ENCODE measurements around the gene CSTPP1.

The CSTPP1 gene

DNA sequence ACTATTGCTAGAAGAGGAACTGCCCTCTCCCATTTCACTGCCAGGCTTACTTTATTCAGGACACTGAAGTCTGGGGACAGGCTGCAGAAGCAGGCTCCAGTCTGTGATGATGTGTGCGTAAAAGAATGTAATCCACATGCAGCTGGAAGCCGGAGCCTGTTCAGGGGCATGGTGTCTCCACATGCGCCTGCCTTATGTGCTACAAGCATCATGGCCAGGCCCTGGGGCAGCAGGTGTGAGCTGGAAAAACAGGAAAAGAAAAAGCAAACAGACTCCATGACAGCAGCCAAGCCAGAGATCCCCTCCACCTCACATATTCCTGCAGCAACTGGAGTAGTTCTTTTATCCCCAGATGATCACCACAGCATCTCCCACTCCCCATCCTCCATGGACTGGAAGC is 206.8 kb downstream of the CSTPP1 start:
- no peak for DNase-seq (ENCODE audit: low read depth)

DNA sequence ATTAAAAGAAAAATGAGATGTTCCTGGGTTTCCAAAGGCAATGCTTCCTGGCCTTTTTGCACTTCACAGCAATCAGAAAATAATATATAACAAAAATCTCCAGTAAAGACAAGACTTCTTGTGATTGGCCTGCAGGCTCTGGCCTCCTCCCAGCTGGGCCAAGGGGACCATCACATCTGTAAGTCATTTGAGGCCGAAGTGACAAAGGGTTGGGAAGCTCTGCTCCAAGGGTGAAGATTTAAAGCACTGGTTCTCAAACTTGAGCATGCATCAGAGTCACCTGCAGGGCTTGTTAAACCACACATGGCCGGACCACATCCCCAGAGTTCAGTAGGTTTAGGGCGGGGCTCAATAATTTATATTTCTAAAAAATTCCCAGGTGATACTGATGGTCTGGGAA is 208.0 kb downstream of the CSTPP1 start:
- no peak overlapping the region for H3K4me3 ChIP-seq (ENCODE audit: low read length)
- TF ChIP-seq, protein P1, sequence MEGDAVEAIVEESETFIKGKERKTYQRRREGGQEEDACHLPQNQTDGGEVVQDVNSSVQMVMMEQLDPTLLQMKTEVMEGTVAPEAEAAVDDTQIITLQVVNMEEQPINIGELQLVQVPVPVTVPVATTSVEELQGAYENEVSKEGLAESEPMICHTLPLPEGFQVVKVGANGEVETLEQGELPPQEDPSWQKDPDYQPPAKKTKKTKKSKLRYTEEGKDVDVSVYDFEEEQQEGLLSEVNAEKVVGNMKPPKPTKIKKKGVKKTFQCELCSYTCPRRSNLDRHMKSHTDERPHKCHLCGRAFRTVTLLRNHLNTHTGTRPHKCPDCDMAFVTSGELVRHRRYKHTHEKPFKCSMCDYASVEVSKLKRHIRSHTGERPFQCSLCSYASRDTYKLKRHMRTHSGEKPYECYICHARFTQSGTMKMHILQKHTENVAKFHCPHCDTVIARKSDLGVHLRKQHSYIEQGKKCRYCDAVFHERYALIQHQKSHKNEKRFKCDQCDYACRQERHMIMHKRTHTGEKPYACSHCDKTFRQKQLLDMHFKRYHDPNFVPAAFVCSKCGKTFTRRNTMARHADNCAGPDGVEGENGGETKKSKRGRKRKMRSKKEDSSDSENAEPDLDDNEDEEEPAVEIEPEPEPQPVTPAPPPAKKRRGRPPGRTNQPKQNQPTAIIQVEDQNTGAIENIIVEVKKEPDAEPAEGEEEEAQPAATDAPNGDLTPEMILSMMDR (conservative IDR thresholded peaks at IDR 0.05; ENCODE audit: low read depth, low read length), result no peak
- no peak for DNase-seq (ENCODE audit: low read depth)

More for the DNA sequence above, 206.8 kb downstream of the CSTPP1 start:
- no peak overlapping the region for H3K4me3 ChIP-seq (ENCODE audit: low read length)
- TF ChIP-seq, protein P1 (conservative IDR thresholded peaks at IDR 0.05; ENCODE audit: low read depth, low read length), result no peak

DNA sequence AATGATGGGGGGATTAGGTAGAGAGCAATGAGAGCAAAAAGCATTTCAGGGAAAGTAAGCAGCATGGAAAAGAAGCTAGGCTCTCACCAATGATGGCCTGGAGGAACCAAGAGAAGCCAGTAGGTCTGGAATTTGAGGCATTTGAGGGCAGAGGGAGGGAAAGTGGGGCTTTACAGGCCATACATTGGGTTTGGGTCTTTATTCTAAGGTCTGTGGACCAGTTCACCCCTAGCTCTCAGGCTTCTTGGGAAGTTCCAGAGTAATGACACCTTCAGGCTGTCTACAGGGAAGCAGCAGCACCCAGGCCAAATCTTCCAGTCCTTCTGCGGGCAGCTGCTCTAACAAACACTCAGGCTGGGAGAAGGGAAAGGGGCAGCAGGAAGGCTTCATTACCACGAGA is 210.7 kb downstream of the CSTPP1 start:
- H3K4me3 ChIP-seq (ENCODE audit: low read length), result no peak overlapping the region
- TF ChIP-seq, protein P1 (conservative IDR thresholded peaks at IDR 0.05; ENCODE audit: low read depth, low read length), result no peak
- no peak for DNase-seq (ENCODE audit: low read depth)

DNA sequence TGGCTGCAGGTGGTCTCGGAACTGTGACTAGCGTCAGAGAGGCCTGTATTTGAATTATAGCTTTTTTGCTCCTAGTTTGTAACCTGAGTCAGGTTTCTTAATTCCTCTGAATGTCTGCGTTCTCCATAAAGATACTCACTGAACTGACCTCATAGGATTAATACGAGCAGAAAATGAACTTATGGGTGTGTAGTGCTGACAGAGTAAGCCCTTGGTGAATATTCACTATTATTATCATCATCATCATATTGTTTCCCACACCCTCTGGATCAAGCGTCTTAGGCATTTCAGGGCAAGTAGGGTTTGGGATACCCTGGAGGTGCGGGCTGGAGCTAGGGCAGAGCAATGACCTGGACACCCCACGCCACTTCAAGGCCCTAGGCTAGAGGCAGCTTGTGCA is 211.1 kb downstream of the CSTPP1 start:
- DNase-seq (ENCODE audit: low read depth), result no peak
- no peak overlapping the region for H3K4me3 ChIP-seq (ENCODE audit: low read length)
- TF ChIP-seq, protein P1 (conservative IDR thresholded peaks at IDR 0.05; ENCODE audit: low read depth, low read length), result no peak

DNA sequence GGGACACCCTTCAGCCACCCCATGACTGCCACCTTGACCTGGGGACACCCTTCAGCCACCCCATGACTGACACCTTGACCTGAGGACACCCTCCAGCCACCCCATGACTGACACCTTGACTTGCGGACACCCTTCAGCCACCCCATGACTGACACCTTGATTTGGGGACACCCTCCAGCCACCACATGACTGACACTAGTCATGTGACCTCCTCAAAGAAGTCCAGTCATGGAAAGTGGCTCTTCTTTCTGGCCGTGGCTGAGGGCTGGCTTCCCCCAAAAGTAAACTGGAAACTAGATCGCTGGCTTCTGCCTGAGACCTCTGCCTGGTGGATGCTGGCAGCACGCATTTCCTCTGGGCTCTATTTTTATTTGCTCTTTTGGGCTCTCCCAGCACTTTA is 211.7 kb downstream of the CSTPP1 start:
- TF ChIP-seq, protein P1 (conservative IDR thresholded peaks at IDR 0.05; ENCODE audit: low read depth, low read length), result no peak
- DNase-seq (ENCODE audit: low read depth), result no peak
- no peak overlapping the region for H3K4me3 ChIP-seq (ENCODE audit: low read length)

DNA sequence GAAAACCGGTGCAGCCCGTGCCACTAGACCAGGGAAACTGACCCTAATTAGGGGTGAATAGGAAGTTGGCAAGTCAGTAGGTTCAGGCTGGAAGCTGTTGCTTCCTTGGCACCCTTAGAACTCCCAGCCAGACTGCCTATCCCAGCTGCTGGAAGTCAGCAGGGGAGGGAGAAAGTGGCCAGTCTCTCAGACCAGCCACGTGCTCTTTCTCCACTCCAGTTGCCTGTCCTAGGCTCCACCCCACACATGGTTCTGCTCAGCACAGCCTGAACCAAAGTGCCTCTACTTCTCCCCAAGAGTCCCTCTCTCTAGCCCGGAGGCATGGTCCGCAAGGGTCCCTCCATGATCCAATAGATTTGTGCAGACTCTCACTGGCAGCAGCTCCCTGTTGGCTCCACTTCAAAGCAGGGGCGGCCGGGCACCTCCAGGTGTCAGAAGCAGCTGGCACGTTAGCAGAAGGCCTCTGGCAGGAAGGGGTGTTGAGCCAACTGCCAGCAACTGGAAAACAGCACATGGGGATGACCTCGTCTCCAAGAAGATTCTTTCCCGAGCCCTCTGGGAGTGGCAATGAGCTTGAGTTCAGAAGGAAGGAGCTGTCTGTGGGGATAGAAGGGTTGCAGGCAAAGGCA is 212.5 kb downstream of the CSTPP1 start:
- TF ChIP-seq, protein P1 (conservative IDR thresholded peaks at IDR 0.05; ENCODE audit: low read depth, low read length), result no peak
- no peak for DNase-seq (ENCODE audit: low read depth)
- H3K4me3 ChIP-seq (ENCODE audit: low read length), result no peak overlapping the region

DNA sequence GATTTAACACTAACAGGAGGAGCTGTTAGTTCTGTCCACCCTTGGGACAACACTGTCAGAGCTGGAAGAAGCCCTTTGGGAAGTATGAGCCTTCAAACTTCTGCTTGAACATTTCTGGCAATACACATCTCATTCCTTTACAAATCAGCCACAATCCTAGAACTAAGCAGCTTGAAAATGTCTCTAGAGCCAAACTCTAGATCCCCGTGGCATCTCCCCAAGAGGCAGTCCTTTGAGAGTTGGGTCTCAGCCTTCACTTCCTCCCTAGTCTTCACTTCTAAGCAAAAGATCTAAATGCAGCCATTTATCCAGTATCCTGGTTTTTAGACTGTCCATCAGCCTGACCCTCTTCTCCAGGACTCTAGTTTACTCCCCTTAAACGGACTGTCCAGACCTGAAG is 213.2 kb downstream of the CSTPP1 start:
- TF ChIP-seq, protein P1 (conservative IDR thresholded peaks at IDR 0.05; ENCODE audit: low read depth, low read length), result no peak
- no peak for DNase-seq (ENCODE audit: low read depth)
- no peak overlapping the region for H3K4me3 ChIP-seq (ENCODE audit: low read length)
